NCI-H2171 treated with DMSO at 0.1 percent for 48 hours (cell line): Measurements from ENCODE around the gene ST8SIA1.
"Not testable (repeated sequence)": the region's sequence is repeated elsewhere in the genome, so short reads cannot be mapped to it uniquely, and the experiment has no call there.

Experiments used
- DNase-seq: peaks from one replicate; lab custom pipeline; 2025; lab: John Stamatoyannopoulos, UW

ST8SIA1 gene

GRCh38 chr12:22169376-22169775 lies 165.1 kb downstream of the ST8SIA1 start:
- DNase-seq = peak; percentile 2

GRCh38 chr12:22164139-22164538 lies 170.4 kb downstream of the ST8SIA1 start:
- no peak for DNase-seq

GRCh38 chr12:22163594-22163993 lies 170.9 kb downstream of the ST8SIA1 start:
- no peak for DNase-seq

GRCh38 chr12:22160396-22161003 lies 174.0 kb downstream of the ST8SIA1 start:
- no peak for DNase-seq

- not testable (repeated sequence) for DNase-seq
Observed at GRCh38 chr12:22149286-22149685, 185.2 kb downstream of the ST8SIA1 start.

- not testable (repeated sequence) for DNase-seq
Observed at GRCh38 chr12:22146686-22147085, 187.8 kb downstream of the ST8SIA1 start.
